Stimulated activated CD4-positive, alpha-beta T cell treated with anti-CD3 and anti-CD28 coated beads, Interleukin-12 subunit alpha, Interleukin-12 subunit beta, amount 100 ng/mL, for 4 hours (primary cell): ENCODE measurements around the gene DNASE1L3.

ENCODE experiments used
- DNase-seq: peaks from one replicate; pipeline ENCODE4 v3.0.0-alpha.2; 2020

DNASE1L3 gene

DNA sequence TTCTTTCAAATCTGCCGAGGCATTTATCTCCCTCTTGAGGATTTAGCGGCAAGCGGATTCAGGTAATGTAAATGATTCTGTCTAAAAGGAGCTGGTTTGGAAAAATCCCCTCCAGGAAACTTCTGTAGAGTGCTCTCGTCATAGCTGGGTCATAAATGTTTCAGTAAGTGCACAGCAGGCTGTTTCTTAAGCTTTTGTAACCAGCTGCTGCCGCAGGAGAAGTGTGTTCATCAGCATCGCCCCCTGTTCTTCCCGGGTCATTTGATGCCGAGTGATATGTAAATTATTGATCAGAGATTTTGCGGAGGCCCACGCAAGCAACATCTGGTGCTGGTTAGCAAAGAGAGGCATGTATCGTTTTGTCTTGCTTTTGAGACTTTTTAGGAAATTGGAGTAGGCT is 53.1 kb downstream of the DNASE1L3 start:
- no peak for DNase-seq

DNA sequence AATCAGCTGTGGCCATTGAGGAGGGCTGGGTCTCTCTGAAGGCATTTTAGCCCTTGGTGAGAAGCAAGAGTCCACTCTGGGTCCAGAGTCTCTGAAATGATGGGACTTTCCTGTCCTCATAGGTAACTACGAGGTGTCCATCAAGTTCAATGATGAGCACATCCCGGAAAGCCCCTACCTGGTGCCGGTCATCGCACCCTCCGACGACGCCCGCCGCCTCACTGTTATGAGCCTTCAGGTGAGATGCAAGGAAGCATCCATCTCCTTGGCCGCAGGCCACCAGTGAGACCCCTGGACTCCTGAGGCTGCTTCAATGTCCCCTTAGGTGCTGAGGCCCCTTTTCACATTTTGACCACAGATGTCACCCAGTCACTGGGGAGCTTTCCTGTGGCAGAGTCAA is 54.9 kb downstream of the DNASE1L3 start:
- no peak for DNase-seq

DNA sequence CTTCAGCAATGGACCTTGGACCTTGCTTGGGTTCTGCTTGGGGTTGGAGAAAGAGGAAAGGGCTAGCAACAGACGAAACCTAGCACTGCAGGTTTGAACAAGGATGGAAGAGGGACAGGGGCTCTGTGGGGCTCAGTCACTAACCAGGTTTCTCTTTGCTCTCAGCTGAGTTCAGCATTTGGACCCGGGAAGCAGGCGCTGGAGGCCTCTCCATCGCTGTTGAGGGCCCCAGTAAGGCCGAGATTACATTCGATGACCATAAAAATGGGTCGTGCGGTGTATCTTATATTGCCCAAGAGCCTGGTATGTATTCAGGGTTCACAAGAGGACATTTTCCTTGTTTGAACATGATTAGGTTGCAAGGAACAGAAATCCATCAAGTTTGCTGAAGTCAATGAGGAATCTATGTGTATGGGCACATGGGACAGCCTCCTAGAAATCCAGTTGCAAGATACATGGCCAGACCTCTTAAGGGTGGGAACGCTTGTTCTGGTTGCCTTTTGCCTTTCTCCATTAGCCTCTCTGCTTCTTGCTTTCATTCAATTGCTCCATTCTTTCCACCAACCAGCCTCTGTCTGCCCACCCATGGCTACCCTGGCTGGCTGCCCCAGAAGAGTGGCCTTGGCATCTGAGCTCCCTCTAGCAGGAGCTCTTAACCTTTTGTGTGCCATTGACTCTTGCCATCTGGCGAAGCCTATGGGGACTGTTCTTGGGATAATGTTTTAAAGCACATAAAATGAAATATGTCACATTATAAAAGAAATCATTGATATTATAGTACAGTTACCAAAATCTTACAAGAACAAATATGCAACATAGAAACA is 55.9 kb downstream of the DNASE1L3 start:
- no peak for DNase-seq

DNA sequence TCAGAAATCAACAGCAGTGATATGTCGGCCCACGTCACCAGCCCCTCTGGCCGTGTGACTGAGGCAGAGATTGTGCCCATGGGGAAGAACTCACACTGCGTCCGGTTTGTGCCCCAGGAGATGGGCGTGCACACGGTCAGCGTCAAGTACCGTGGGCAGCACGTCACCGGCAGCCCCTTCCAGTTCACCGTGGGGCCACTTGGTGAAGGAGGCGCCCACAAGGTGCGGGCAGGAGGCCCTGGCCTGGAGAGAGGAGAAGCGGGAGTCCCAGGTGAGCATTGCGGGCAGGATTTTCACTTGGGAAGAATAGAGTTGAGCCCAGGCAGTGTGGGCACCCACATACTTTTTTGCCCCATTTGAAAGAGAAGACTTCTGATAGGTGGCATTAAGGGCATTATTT is 57.4 kb downstream of the DNASE1L3 start:
- DNase-seq = no peak

DNA sequence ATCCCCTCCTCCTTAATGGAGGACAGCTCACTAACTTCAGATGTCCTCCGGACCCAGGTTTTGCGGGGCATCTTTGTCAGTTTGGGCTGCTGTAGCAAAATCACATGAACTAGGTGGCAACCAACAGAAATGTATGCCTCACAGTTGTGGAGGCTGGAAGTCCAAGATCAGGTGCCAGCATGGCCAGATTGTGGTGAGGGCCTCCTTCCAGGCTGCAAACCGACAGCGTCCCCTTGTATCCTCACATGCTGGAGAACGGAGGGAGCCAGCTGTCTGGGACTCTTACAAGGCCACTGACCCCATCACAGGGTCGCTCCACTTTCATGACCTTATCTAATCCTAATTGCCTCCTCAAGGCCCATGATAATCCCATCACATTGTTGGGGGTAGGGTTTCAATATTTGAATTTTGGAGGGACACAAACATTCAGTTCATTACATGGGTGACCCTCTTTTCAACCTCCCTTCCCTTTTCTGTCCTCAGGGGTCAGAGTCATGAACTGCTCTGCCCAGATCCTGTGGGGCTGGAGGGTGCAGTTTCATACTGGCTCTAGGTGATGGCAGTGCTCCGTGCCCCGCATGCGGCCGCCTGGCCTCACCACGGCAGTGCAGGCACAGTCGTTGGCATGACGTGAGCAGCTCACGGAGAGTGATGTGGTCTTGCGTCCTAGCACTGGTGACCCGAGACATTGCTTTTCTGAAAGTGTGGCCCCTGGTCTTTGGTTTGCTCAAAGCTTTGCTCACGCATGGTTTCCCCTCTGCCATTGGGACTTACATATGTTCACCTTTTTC is 58.4 kb downstream of the DNASE1L3 start:
- DNase-seq = no peak

DNA sequence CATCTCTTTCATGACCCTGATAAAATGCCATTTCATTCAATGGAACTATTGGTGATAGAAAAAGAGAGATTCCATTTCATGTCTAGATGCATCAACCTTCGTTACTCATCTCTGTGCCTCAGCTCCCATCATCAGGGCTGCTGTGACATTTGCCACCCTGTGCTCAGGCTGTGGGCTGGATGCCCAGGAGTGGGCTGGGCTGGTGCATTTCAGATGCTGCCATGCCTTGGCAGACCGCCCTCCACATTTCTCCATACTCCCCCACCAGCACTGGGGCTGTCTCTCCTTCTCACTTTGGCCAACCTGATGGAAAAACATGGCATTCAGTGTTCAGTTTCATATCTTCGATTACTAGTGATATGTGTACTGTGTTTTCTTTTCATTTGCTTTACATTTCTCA is 59.1 kb downstream of the DNASE1L3 start:
- no peak for DNase-seq

DNA sequence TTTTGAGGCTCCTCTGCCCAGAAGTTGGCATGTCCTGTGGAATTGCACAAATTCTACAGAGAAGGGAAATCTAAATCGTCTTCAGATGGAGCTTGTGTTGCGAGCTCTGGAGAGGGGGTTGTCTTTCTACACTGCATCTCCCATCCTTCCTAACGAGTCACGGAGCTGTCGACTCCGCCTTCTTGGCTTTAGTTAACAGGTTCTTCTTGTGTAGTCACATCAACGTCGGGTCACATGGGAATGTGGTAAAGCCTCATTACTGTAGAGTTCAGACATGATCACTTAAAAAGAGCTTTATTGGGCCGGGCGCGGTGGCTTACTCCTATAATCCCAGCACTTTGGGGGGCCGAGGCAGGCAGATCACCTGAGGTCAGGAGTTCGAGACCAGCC is 60.0 kb downstream of the DNASE1L3 start:
- DNase-seq = no peak

DNA sequence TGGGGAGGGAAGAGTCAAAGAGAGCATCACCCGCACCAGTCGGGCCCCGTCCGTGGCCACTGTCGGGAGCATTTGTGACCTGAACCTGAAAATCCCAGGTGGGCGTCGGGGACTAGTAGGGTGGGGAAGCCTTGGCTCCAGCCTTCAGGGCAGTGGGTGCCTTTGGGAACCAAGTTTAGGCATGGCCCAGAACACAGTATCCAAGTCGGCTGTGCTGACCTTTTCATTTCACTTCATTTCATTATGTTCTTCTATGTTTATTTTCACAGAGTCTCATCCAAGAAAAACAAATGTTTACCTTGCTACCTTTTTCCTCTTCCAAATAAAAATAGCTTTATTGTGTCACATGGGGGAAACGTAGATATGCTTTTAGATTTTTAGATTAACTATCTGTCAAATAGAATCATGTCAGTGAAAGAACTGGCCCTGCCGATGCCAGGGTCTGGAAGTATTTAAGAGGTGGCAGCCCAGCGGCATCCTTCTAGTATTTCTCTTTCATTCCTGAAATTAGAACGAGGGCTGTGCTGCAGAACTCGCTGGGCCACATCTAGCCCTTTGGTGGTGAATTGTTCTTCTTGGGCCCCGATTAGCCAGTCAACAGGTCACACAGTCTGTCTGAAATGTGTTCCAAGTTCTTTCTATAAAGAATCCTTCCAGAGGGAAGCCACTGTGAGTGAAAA is 60.5 kb downstream of the DNASE1L3 start:
- DNase-seq = no peak

DNA sequence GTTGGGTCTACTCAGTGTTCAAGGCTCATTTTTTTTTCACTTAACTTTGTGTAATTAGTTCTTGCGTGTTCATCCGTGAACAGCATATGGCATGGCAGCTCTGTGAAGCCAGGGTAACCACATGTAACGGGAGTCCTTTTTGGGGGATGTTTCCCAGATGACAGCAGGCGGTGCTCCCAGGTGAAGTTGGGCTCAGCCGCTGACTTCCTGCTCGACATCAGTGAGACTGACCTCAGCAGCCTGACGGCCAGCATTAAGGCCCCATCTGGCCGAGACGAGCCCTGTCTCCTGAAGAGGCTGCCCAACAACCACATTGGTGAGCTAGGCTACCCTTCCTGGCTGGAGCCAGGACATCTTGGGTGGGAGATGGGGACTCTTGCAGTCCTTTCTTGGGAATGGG is 62.7 kb downstream of the DNASE1L3 start:
- no peak for DNase-seq

DNA sequence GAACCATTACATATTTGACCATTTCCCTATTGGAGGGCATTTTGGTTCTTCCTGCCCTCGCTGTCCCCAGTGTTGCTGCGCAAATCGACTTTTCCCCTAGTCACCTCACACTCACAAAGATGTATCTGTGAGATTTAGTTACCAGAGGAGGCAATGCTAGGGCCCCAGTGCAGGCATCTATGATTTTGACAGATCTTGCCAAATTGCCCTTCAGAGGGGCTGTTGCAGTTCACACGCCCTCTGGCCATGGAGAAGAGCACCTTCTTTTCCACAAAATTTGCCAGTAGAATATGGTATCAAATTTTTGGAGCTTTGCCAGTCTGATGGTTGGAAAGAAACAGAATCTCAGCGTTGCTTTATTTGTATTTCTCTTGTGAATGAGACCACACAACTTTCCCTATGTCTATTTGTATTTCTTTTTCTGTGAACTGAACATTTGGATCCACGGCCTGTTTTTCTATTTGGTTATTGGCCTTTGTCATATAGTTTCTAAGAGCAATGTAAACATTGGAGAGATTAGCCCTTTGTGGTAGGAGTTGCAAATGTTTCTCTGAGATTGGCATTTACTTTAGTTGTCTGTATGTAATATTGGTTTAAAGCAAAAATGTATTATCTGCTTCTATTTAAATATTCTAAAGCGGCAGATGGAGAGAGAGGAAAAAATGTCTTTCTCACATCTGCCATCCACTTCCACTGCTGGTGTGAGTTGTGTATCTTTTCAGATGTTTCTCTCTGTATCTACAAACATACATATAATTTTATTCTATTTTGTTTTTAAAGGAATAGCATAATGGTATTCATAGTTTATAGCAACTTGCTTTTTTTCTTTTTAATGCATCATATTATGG is 66.1 kb downstream of the DNASE1L3 start:
- no peak for DNase-seq

DNA sequence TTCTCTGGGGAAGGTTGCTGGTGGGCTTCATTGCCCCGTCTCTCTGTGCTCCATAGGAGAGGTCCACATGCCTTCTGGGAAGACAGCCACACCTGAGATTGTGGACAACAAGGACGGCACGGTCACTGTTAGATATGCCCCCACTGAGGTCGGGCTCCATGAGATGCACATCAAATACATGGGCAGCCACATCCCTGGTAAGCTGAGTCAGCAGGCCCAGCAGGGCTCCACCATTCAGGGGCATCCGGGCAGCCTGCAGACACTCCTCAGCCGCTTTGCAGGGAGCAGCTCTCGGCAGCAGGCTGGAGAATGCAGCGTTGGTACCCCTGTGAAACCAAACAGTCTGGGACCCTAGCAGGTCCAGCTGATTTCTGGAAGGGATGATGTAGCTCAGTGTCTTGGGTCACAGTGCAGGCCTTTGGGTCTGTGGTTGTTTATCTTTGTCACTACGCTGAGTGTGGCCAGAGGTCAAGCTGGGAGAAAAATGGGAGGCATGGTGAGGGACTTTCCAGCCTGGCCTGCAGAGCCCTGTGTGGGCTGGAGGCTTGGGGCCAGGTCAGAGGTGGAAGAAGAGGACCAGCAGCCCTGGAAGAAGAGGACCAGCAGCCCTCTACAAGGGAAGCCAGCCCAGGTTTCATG is 67.2 kb downstream of the DNASE1L3 start:
- DNase-seq = no peak
